Gastroesophageal sphincter (tissue), 4 donors: ENCODE data around the gene ADORA1. TPM values are rescaled to one million over a fixed set of nuclear protein-coding genes. Genes with fewer than 3 reads are reported as not detected.

Source experiments
- ATAC-seq: fragments of 150-250 bp; one replicate; pipeline ENCODE4 v1.9.1; 2016; ENCODE audit warnings: mild to moderate bottlenecking, moderate library complexity
- H3K27ac ChIP-seq, 4 donors: fragments of 200-600 bp; sonication (generic) in 3 of 4; 1 replicate in 3 of 4; 2 replicates in 1 of 4; pipeline ENCODE4 v1.5.1; 2016 to 2019
- H3K27me3 ChIP-seq: fragments of 200-600 bp; sonication (generic); one replicate; pipeline ENCODE4 v1.5.1; 2019
- H3K36me3 ChIP-seq, 2 donors: fragments of 200-600 bp; sonication (generic); one replicate each; pipeline ENCODE4 v1.5.1; 2019; ENCODE audit warnings: control low read depth in 1 of 2
- H3K4me1 ChIP-seq, 3 donors: fragments of 200-600 bp; sonication (generic); 1 replicate in 2 of 3; 2 replicates in 1 of 3; pipeline ENCODE4 v1.5.1; 2016 to 2019; ENCODE audit warnings: control low read depth in 2 of 3
- H3K4me3 ChIP-seq, 2 donors: fragments of 200-600 bp; sonication (generic); one replicate each; pipeline ENCODE4 v1.5.1; 2019; ENCODE audit warnings: mild to moderate bottlenecking in 1 of 2, moderate library complexity in 1 of 2
- H3K9me3 ChIP-seq, 3 donors: fragments of 200-600 bp; sonication (generic); one replicate each; pipeline ENCODE4 v1.5.1; 2017 to 2019; ENCODE audit warnings: control low read depth in 2 of 3
- CTCF ChIP-seq, 4 experiments: fragments of 200-600 bp in 2 of 4; fragments of 450-650 bp in 2 of 4; sonication (generic) in 1 of 4; IDR thresholded peaks; one replicate each; pipeline ENCODE4 v1.5.1; 2017 to 2019; ENCODE audit warnings: antibody characterized with exemption in 4 of 4, mild to moderate bottlenecking in 2 of 4, moderate library complexity in 2 of 4
- EP300 ChIP-seq: sonication (generic); formaldehyde crosslinking; IDR thresholded peaks from one replicate; pipeline ENCODE4 v1.6.1; 2017; ENCODE audit warnings: antibody characterized with exemption, mild to moderate bottlenecking
- POLR2A ChIP-seq, 2 donors: fragments of 450-650 bp; IDR thresholded peaks; one replicate each; pipeline ENCODE4 v1.6.1; 2017; ENCODE audit warnings: antibody characterized with exemption in 2 of 2, mild to moderate bottlenecking in 2 of 2, moderate library complexity in 1 of 2
- POLR2AphosphoS5 ChIP-seq: sonication (generic); formaldehyde crosslinking; IDR thresholded peaks from one replicate; pipeline ENCODE4 v1.6.1; 2017; ENCODE audit warnings: antibody characterized with exemption
- WGBS, 2 donors: methylation state at CpG; one replicate each; pipeline ENCODE4 v1.1.5; 2018; ENCODE audit warnings: low coverage in 1 of 2; 5-methylcytosine and 5-hydroxymethylcytosine counted together
- total RNA-seq, 4 donors: library from RNA; depleted of rRNA; stranded (reverse); fragments of >200 nt; gene quantifications; one replicate each; pipeline ENCODE4 v1.1.0, GENCODE V29; 2016

The ADORA1 gene
- total RNA-seq, 4 donors from 2014 or later, result 0.16 to 2.7 (median 0.33) TPM

GRCh38 chr1:203173566-203173965 is 46.0 kb downstream of the ADORA1 start:
- H3K36me3 ChIP-seq, result no peaks in the 10 kb centered on the region
- H3K9me3 ChIP-seq, result no peaks in the 10 kb centered on the region
- no peak overlapping the region for H3K27ac ChIP-seq
- H3K27me3 ChIP-seq, result no peaks in the 10 kb centered on the region
- 85% methylated on average over 5 of the region's 5 CpGs; no CpG with 5 or more reads in 1 of the 2 donors for WGBS, 2 donors
- H3K4me1 ChIP-seq, result no peaks in the 10 kb centered on the region
- TF ChIP-seq CTCF (IDR thresholded peaks at IDR 0.05) (no peak), EP300 (no peak), POLR2A (IDR thresholded peaks at IDR 0.05) (no peak), POLR2AphosphoS5 (no peak)
- H3K4me3 ChIP-seq, result no peak overlapping the region
- no peak for ATAC-seq

- Histone ChIP-seq H3K27ac (no peak overlapping the region), H3K4me1 (no peaks in the 10 kb centered on the region), H3K4me3 (no peak overlapping the region), H3K36me3 (no peaks in the 10 kb centered on the region), H3K9me3 (no peaks in the 10 kb centered on the region), H3K27me3 (no peaks in the 10 kb centered on the region)
- TF ChIP-seq EP300, result no peak
- no peak for ATAC-seq
- WGBS, 2 donors, result 92% methylated on average over 2 to 9 of the region's 12 CpGs
Observed at GRCh38 chr1:203174324-203174985, 46.9 kb downstream of the ADORA1 start.

- Histone ChIP-seq H3K27ac (no peak within 1 kb of the TSS), H3K4me1 (no peaks in the 10 kb centered on the region), H3K4me3 (no peak within 1 kb of the TSS), H3K36me3 (no peaks in the 10 kb centered on the region), H3K9me3 (no peaks in the 10 kb centered on the region), H3K27me3 (no peaks in the 10 kb centered on the region)
- 84% methylated on average over 2 of the region's 5 CpGs; no CpG with 5 or more reads in 1 of the 2 donors for WGBS, 2 donors
- no peak for ATAC-seq
- TF ChIP-seq CTCF (IDR thresholded peaks at IDR 0.05) (no peak), POLR2A (IDR thresholded peaks at IDR 0.05) (no peak), POLR2AphosphoS5 (no peak), EP300 (no peak)
Observed at GRCh38 chr1:203175237-203175826, 47.8 kb downstream of the ADORA1 start, which contains the start of gene MYBPH. Gene MYBPH, minus strand, starts transcription at chr1:203175826. Its CDS starts 71 bp downstream, at chr1:203175755.

GRCh38 chr1:203175827-203176241 is 48.3 kb downstream of the ADORA1 start:
- Histone ChIP-seq H3K9me3 (no peaks in the 10 kb centered on the region), H3K36me3 (no peaks in the 10 kb centered on the region), H3K4me3 (no peak overlapping the region), H3K4me1 (no peaks in the 10 kb centered on the region), H3K27me3 (no peaks in the 10 kb centered on the region), H3K27ac (no peak overlapping the region)
- TF ChIP-seq POLR2AphosphoS5 (no peak), POLR2A (IDR thresholded peaks at IDR 0.05) (no peak), CTCF (IDR thresholded peaks at IDR 0.05) (no peak), EP300 (no peak)
- peak; percentile 46 for ATAC-seq
- WGBS, 2 donors, result 67 to 80% methylated on average over 2 of the region's 9 CpGs

GRCh38 chr1:203176273-203177035 is 48.9 kb downstream of the ADORA1 start:
- ATAC-seq, result no peak
- Histone ChIP-seq H3K4me3 (no peak overlapping the region), H3K4me1 (no peaks in the 10 kb centered on the region), H3K27me3 (no peaks in the 10 kb centered on the region), H3K27ac (no peak overlapping the region), H3K9me3 (no peaks in the 10 kb centered on the region), H3K36me3 (no peaks in the 10 kb centered on the region)
- TF ChIP-seq CTCF (IDR thresholded peaks at IDR 0.05), result no peak
- TF ChIP-seq EP300, result no peak
- no peak for TF ChIP-seq POLR2A (IDR thresholded peaks at IDR 0.05)
- no peak for TF ChIP-seq POLR2AphosphoS5
- WGBS, 2 donors, result 91 to 92% methylated on average over 4 of the region's 9 CpGs
